ENCODE data around the gene SATB2. TPM values are rescaled to one million over a fixed set of nuclear protein-coding genes. Genes with fewer than 3 reads are reported as not detected.

The SATB2 gene
- total RNA-seq, result 17.6 and 19.0 TPM in 2 replicates

DNA sequence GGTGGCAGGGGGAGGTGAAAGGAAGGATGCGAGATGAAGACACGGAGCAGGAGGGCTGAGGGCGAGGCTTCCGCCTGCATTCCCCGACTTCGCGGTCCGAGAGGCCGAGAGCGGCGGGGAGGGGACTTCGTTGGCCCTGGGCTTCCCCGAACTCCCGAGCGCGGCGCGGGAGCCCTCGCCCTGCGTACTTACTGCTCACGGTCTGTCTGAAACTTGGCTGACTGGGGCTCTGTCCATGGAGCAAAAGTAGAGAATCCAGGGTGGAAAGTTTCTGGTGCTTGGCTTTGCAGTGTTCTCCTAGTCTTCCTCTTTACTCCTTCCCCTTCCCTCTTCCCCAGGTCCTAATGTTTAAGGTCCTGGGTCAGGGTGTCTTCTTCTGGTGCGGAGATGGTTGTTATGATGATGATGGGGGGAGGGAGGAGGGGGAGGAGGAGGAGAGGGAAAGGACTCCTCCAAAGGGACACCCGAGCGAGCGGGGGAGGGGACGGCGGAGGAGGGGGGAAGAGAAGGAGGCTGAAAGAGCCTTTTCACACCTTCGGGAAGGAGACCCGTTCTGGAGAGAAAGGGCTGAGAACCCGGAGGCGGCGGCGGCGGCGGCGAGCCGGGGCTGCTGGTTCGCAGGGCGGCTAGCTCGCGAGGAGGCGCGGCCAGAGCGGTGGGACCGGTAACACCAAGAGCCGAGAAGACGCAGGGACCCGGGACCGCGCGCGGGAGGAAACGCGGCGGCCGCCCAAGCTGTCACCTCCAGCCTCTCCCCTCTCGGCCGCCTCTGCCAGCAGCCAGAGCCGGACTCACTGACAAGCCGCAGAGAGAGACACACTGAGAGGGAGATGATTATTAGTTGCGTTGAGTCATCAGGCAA is at the start of gene SATB2:
Gene SATB2, minus strand, starts transcription at position 793 of the 862 bp plus-strand sequence. CDS start 1,902 bp downstream, outside the sequence.

